CD14-positive monocyte (primary cell): ENCODE results near the gene PLCD3. TPM values are rescaled to one million over a fixed set of nuclear protein-coding genes. Genes with fewer than 3 reads are reported as not detected.

Experiments
- DNase-seq, 3 donors: peaks; one replicate each; pipeline ENCODE4 v3.0.0-alpha.2; 2011 to 2022
- H2AFZ ChIP-seq: 2 replicates; pipeline ENCODE4 v1.6.0; 2012; ENCODE audit warnings: mild to moderate bottlenecking, low read depth, low read length, inconsistent platforms; ENCODE audit not compliant: insufficient read depth, poor library complexity, severe bottlenecking
- H3K27ac ChIP-seq, 2 donors: 1 replicate in 1 of 2; 2 replicates in 1 of 2; pipeline ENCODE4 v1.5.1; 2012 to 2013; ENCODE audit warnings: low read length in 2 of 2, control low read depth in 1 of 2, inconsistent platforms in 1 of 2, low read depth in 1 of 2, mild to moderate bottlenecking in 1 of 2
- H3K27me3 ChIP-seq, 2 donors: one replicate each; pipeline versions ENCODE4 v1.6.0 to v1.6.1; 2011 to 2013; ENCODE audit warnings: low read length in 2 of 2; ENCODE audit not compliant: control insufficient read depth in 2 of 2, insufficient read depth in 2 of 2
- H3K36me3 ChIP-seq, 2 donors: replicated peaks in 1 of 2; 1 replicate in 1 of 2; 2 replicates in 1 of 2; pipeline versions ENCODE4 v1.5.1 to v1.6.1; 2012 to 2013; ENCODE audit warnings: low read length in 2 of 2, control low read depth in 1 of 2, inconsistent platforms in 1 of 2, mild to moderate bottlenecking in 1 of 2; ENCODE audit not compliant: insufficient read depth in 2 of 2, control insufficient read depth in 1 of 2
- H3K4me1 ChIP-seq, 2 donors: 1 replicate in 1 of 2; 2 replicates in 1 of 2; pipeline versions ENCODE4 v1.5.1 to v1.6.1; 2012 to 2013; ENCODE audit warnings: low read length in 2 of 2, control low read depth in 1 of 2, inconsistent platforms in 1 of 2, mild to moderate bottlenecking in 1 of 2, moderate library complexity in 1 of 2; ENCODE audit not compliant: insufficient read depth in 2 of 2, control insufficient read depth in 1 of 2
- H3K4me2 ChIP-seq: replicated peaks from 2 replicates; pipeline ENCODE3; 2012; ENCODE audit warnings: low read length, moderate library complexity, mild to moderate bottlenecking; ENCODE audit not compliant: poor library complexity, severe bottlenecking; ENCODE audit errors: extremely low read depth
- H3K4me3 ChIP-seq, 3 experiments: fragments of 200-600 bp in 1 of 3; sonication (generic) in 1 of 3; replicated peaks in 1 of 3; 1 replicate in 2 of 3; 2 replicates in 1 of 3; pipeline ENCODE4 v1.5.1; 2011 to 2013; ENCODE audit warnings: low read length in 3 of 3, mild to moderate bottlenecking in 3 of 3, control low read depth in 2 of 3, low read depth in 2 of 3, inconsistent platforms in 1 of 3, moderate library complexity in 1 of 3
- H3K79me2 ChIP-seq: 2 replicates; pipeline ENCODE4 v1.6.0; 2012; ENCODE audit warnings: mild to moderate bottlenecking, control low read depth, inconsistent platforms, low read length, moderate library complexity; ENCODE audit not compliant: insufficient read depth
- H3K9ac ChIP-seq: 2 replicates; pipeline ENCODE4 v1.6.0; 2017; ENCODE audit warnings: low read length, mild to moderate bottlenecking; ENCODE audit not compliant: insufficient read depth, poor library complexity, severe bottlenecking
- H3K9me3 ChIP-seq, 2 donors: replicated peaks in 1 of 2; 1 replicate in 1 of 2; 2 replicates in 1 of 2; pipeline versions ENCODE4 v1.5.1 to v1.6.1; 2012 to 2013; ENCODE audit warnings: low read length in 2 of 2, control low read depth in 1 of 2; ENCODE audit not compliant: control insufficient read depth in 1 of 2, insufficient read depth in 1 of 2
- H4K20me1 ChIP-seq: 2 replicates; pipeline ENCODE4 v1.6.0; 2012; ENCODE audit warnings: mild to moderate bottlenecking, low read length, control low read depth, moderate library complexity; ENCODE audit not compliant: insufficient read depth
- H3K27ac Mint-ChIP-seq, 7 donors: one replicate each; pipeline ENCODE4 v1.8.0; 2020; ENCODE audit warnings: mild to moderate bottlenecking in 7 of 7, mixed read lengths in 7 of 7, moderate library complexity in 6 of 7, inconsistent platforms in 2 of 7
- H3K27me3 Mint-ChIP-seq, 3 donors: one replicate each; pipeline ENCODE4 v1.8.0; 2021 to 2022; ENCODE audit warnings: low read depth in 3 of 3, mild to moderate bottlenecking in 3 of 3, mixed read lengths in 3 of 3, moderate library complexity in 3 of 3, inconsistent platforms in 1 of 3
- H3K36me3 Mint-ChIP-seq, 2 donors: one replicate each; pipeline ENCODE4 v1.8.0; 2020; ENCODE audit warnings: mixed read lengths in 2 of 2, inconsistent platforms in 1 of 2, mild to moderate bottlenecking in 1 of 2
- H3K4me1 Mint-ChIP-seq: one replicate; pipeline ENCODE4 v1.8.0; 2020; ENCODE audit warnings: mild to moderate bottlenecking, mixed read lengths
- H3K4me3 Mint-ChIP-seq, 2 donors: one replicate each; pipeline ENCODE4 v1.8.0; 2020; ENCODE audit warnings: mild to moderate bottlenecking in 2 of 2, mixed read lengths in 2 of 2, moderate library complexity in 1 of 2
- H3K9me3 Mint-ChIP-seq, 7 donors: one replicate each; pipeline ENCODE4 v1.8.0; 2020 to 2022; ENCODE audit warnings: mixed read lengths in 7 of 7, mild to moderate bottlenecking in 6 of 7, moderate library complexity in 6 of 7, inconsistent platforms in 2 of 7
- WGBS: methylation state at CpG from one replicate; pipeline ENCODE4 v1.1.5; 2013; ENCODE audit warnings: missing lambda C conversion rate; ENCODE audit not compliant: insufficient coverage; 5-methylcytosine and 5-hydroxymethylcytosine counted together
- intact Hi-C, 2 donors: fragments of 100-400 bp; cut with micrococcal nuclease; formaldehyde crosslinking; loops; one replicate each; pipeline versions ENCODE4 v1.15.0 to v1.15.1; 2023
- polyA plus RNA-seq, 3 donors: library from polyadenylated mRNA; depleted of rRNA in 1 of 3; unstranded in 2 of 3; stranded (reverse) in 1 of 3; fragments of 300-500 nt in 2 of 3; fragments of >200 nt in 1 of 3; fragmentation: Illumina TruSeq in 2 of 3; gene quantifications; 1 replicate in 2 of 3; 2 replicates in 1 of 3; pipeline ENCODE4 v1.2.3, GENCODE V29; 2012 to 2021
- TF ChIP-seq, protein P1 (sequence below): fragments of 200-600 bp; IDR thresholded peaks from one replicate; pipeline ENCODE4 v1.8.0; 2022; ENCODE audit warnings: antibody characterized with exemption, mild to moderate bottlenecking

The PLCD3 gene
- polyA plus RNA-seq, 3 donors: 0.97 to 25.8 (median 2.5) TPM

DNA sequence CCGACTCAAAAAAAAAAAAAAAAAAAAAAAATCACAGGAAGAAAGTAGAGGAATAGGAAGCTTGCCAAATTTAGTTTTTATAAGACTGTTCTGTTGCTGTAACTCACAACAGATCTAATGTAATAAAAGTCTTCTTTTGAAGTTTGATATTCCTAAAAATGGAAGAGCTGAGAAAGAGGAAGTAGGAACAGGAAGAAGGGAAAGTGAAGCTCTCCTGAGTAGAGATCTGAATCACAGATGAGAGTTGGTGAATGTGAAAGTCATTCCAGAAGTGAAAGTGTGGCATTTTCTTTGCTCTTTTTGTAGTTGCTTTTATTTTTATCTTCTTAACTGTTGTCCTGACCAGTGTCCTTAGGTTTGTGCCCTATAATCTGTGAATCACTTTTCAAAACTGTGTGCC lies 69.1 kb downstream of the PLCD3 start:
- Mint-ChIP-seq H3K36me3 (peaks cover 13 to 26% of the 10 kb centered on the region in 2 donors), H3K27ac (peak overlapping the region; percentile 78 to 93 (median 90)), H3K4me3 (peak overlapping the region; percentile 61 to 87), H3K9me3 (peaks cover 0 to 3% (median 0%) of the 10 kb centered on the region in 7 donors), H3K4me1 (peaks cover 63% of the 10 kb centered on the region), H3K27me3 (no peaks in the 10 kb centered on the region)
- H3K4me1 ChIP-seq: peaks cover 60 to 64% of the 10 kb centered on the region in 2 donors
- peaks cover 49% of the 10 kb centered on the region for H4K20me1 ChIP-seq
- H3K4me2 ChIP-seq: peak overlapping the region; percentile 96
- no peaks in the 10 kb centered on the region for H3K27me3 ChIP-seq
- no peaks in the 10 kb centered on the region for H3K9me3 ChIP-seq
- intact Hi-C loops: no loop called here
- peak; percentile 20 to 69 (median 65) for DNase-seq
- peak overlapping the region; percentile 51 to 70 for H3K27ac ChIP-seq
- H2AFZ ChIP-seq: no peak overlapping the region
- H3K9ac ChIP-seq: peak overlapping the region; percentile 15
- peaks cover 94% of the 10 kb centered on the region for H3K79me2 ChIP-seq
- peaks cover 4 to 11% of the 10 kb centered on the region in 2 donors for H3K36me3 ChIP-seq
- peak overlapping the region in 2 of 3 experiments; percentile 3 to 99 for H3K4me3 ChIP-seq
- TF ChIP-seq, protein P1, sequence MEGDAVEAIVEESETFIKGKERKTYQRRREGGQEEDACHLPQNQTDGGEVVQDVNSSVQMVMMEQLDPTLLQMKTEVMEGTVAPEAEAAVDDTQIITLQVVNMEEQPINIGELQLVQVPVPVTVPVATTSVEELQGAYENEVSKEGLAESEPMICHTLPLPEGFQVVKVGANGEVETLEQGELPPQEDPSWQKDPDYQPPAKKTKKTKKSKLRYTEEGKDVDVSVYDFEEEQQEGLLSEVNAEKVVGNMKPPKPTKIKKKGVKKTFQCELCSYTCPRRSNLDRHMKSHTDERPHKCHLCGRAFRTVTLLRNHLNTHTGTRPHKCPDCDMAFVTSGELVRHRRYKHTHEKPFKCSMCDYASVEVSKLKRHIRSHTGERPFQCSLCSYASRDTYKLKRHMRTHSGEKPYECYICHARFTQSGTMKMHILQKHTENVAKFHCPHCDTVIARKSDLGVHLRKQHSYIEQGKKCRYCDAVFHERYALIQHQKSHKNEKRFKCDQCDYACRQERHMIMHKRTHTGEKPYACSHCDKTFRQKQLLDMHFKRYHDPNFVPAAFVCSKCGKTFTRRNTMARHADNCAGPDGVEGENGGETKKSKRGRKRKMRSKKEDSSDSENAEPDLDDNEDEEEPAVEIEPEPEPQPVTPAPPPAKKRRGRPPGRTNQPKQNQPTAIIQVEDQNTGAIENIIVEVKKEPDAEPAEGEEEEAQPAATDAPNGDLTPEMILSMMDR: no peak
- no CpG with 5 or more reads among the region's 1 CpG for WGBS

DNA sequence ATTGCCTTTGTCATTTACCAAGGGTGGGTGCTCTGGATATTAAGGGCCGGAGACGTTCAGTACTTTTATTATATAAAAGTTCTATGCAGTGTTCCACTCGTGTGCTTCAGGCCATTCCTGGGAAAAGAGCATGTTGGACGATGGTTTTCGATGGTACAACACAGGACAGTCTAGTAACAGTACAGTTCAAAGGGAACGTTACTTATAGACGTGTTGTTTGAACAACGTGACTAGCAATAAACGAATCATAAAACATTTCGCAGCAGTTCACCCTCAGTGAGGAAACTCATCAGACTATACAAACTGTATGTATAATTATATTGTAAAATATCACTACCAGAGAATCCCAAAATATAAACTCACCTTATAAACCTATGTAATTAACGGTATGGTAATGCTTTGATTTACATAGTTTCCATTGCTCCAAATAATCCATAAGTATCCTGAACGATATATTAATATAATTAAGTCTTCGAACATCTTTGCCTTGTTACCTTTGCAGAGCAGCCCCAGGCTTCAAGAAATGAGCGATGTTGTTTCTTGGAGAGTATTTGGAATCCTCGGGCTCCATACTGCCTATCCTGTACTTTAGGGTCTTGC lies 70.6 kb downstream of the PLCD3 start:
- DNase-seq: no peak
- Histone ChIP-seq H4K20me1 (peaks cover 34% of the 10 kb centered on the region), H3K27ac (peak overlapping the region; percentile 72 to 99), H3K36me3 (no peaks in the 10 kb centered on the region), H2AFZ (peak overlapping the region; percentile 91), H3K4me1 (peaks cover 60 to 64% of the 10 kb centered on the region in 2 donors), H3K9ac (peak overlapping the region; percentile 93), H3K4me3 (peak overlapping the region; percentile 76 to 99 (median 94)), H3K79me2 (peaks cover 89% of the 10 kb centered on the region), H3K27me3 (no peaks in the 10 kb centered on the region), H3K4me2 (peak overlapping the region; percentile 96), H3K9me3 (no peaks in the 10 kb centered on the region)
- H3K27ac Mint-ChIP-seq: peak overlapping the region; percentile 96 to 100 (median 99)
- 0% methylated on average over 1 of the region's 15 CpGs for WGBS
- no peaks in the 10 kb centered on the region for H3K27me3 Mint-ChIP-seq
- TF ChIP-seq, protein P1: no peak
- intact Hi-C loops: loop anchor here in 1 of 2 donors (2.0 kb wide), 1 partner anchor 115 kb away; the partner anchor contains the start of gene KIF18B
- H3K9me3 Mint-ChIP-seq: peaks cover 0 to 3% (median 0%) of the 10 kb centered on the region in 7 donors
- peaks cover 55% of the 10 kb centered on the region for H3K4me1 Mint-ChIP-seq
- peaks cover 3 to 15% of the 10 kb centered on the region in 2 donors for H3K36me3 Mint-ChIP-seq
- peak overlapping the region; percentile 99 to 100 for H3K4me3 Mint-ChIP-seq
